Activated naive CD4-positive, alpha-beta T cell treated with Interleukin-2 at 50 U/mL for 16 hours (primary cell): ENCODE data around the gene OLFM1.

Experiments
- DNase-seq: peaks from one replicate; pipeline ENCODE4 v3.0.0-alpha.2; 2020

The OLFM1 gene

DNA sequence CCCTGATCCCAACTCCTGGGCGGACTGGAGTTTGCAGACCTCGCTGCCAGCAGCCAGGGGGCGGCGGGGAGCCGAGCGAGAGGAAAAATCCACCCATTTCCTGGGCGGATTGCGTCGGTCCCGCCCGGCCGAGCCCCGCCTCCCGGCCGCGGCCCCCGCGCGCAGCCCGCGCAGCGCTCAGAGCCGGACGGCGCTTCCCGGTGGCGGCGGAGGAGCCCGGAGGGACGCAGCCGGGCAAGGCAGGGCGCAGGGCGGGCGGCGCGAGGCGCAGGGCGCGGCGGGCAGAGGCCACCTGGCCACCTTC is at the start of gene OLFM1:
TSS of gene OLFM1 (plus strand) at position 180 of the 304 bp plus-strand sequence. CDS start 322 bp downstream, outside the sequence.
- DNase-seq = no peak

- DNase-seq = no peak
Observed at GRCh38 chr9:135038331-135038730, 49.1 kb upstream of the OLFM1 start.

GRCh38 chr9:135038826-135039225 is 48.6 kb upstream of the OLFM1 start:
- DNase-seq = no peak

- DNase-seq = no peak
Observed at GRCh38 chr9:135039266-135039870, 48.1 kb upstream of the OLFM1 start.

GRCh38 chr9:135039916-135040645 is 47.4 kb upstream of the OLFM1 start:
- no peak for DNase-seq

DNA sequence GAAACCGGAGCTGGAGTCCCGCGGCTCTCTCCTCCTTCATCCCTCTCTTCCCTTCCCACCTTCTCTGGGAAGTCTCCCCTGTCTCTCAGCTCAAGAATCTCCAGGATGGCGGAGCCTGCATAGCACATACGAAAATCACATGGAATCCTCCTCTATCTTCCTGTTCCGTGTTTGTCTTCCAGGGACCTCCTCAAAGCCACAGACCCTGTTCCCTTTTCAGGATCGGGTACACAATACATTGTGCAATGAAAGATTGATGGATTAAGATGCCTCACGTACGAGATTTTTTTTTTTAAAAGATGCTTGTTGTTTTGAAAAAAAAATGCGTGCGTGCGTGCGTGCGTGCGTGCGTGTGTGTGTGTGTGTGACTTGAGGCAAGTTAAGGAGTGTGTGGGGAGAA is 46.6 kb upstream of the OLFM1 start:
- no peak for DNase-seq

DNA sequence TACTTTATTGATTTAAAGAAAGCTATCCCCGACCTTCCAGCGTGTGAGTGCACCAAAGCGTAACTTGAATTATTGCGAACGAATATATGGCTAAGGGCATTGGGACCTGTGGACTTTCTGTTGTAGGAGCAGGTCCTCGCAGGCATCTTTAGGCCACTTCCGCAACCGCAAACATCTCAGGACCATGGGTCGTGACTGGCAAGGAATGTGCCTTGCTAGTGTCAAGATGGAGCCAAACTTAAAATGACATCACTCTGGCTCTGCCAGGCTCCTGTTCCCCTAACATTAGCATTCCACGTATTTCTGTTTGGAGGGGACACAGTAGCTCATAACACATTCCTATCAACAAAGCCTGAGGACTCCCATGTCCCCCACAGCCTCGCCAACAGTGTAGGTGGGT is 44.1 kb upstream of the OLFM1 start:
- no peak for DNase-seq

GRCh38 chr9:135045264-135045927 is 42.1 kb upstream of the OLFM1 start:
- DNase-seq = no peak

GRCh38 chr9:135045928-135046738 is 41.3 kb upstream of the OLFM1 start:
- DNase-seq = no peak

GRCh38 chr9:135046739-135047350 is 40.6 kb upstream of the OLFM1 start:
- no peak for DNase-seq

DNA sequence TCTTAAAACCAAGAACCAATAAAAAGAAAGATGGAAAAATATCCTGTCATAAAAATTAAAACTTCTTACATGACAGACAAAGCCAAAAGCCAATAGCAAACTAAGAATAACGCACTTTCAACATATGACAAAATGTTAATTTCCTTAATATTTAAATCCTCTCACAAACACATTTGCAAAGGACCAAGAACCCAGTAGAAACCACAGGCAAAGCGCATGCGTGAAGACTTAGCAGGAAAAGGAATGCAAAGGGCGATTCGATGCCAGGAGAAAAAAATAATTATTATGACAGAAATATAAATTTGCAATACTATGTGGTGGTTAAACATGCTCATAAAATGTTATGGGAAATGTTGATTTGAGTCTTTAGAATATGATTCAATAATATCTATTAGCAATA is 39.9 kb upstream of the OLFM1 start:
- no peak for DNase-seq

GRCh38 chr9:135048046-135048757 is 39.3 kb upstream of the OLFM1 start:
- DNase-seq = no peak

DNA sequence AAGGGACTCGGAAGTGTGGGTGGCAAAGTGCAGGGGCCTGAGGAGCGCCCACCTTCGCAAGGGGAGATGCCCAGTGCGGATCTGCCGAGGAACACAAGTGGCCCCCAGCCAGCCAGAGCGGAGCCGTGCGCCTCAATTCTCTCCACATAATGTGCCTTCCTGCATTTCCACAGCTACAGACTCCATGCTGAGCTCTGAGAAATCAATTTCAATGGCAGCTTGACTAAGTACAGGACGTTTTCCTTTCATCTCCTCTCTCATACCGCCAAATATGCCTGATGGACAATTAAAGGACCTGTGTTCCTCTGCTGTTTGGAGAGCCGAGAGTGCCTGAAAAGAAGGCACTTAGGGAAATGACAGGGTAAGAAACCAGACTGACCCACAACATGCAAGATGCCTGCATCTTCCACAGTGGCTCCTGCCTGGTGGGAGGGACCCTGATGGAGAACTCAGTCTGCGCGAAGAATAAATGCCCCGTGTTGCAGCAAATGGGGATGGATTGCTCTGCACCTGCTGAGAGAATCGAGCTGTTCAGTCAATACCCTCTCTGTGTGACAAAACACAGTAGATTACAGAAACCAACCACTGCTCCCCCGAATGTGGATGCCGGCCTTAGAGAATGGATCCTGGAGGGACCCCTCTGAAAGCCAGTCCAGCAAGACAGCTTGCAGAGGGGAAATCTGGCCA is 38.6 kb upstream of the OLFM1 start:
- no peak for DNase-seq

- DNase-seq = no peak
Observed at GRCh38 chr9:135049460-135049859, 38.0 kb upstream of the OLFM1 start.

DNA sequence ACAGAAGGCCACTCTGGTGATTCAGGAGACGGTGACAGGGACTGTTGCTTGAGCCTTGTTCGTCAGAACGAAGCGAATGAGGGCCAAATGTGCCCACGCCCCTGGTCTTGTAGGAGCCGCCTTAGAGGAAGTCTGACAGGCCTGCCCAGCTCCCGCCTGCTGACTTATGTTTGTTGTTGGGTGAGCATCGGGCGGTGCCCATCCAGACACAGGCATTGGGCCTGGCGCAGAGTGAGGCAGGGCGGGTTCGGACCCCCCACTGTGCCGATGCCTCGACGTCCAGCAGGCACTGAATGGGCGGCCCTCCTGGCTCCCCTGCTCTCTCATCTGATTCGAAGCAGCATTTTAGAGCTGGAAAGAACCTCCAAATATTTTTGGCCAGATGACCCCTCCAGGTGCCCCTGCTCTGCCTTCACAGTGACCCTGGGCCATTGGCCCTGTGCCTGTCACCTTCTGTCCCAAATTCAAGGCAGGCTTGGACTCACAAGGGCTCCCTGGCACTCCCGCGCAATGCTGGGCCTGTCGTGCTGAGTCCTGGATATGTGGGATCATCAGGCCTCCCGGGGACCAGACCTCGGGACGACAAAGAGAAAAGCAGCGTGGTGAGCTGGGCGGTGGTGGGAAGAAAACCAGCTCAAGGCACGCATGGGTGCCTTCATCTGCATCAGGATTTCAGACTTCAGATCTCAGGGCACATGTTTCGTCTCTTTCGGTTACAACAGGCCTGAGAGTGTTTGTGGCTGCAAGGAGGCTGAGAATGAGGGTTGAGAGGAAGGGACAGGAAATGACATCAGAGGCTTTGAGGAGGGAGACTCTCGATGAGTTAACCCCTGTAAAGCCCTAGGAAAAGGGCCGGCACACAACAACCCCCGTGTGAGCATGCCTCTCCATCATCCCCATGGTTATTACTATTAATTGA is 37.1 kb upstream of the OLFM1 start:
- no peak for DNase-seq

DNA sequence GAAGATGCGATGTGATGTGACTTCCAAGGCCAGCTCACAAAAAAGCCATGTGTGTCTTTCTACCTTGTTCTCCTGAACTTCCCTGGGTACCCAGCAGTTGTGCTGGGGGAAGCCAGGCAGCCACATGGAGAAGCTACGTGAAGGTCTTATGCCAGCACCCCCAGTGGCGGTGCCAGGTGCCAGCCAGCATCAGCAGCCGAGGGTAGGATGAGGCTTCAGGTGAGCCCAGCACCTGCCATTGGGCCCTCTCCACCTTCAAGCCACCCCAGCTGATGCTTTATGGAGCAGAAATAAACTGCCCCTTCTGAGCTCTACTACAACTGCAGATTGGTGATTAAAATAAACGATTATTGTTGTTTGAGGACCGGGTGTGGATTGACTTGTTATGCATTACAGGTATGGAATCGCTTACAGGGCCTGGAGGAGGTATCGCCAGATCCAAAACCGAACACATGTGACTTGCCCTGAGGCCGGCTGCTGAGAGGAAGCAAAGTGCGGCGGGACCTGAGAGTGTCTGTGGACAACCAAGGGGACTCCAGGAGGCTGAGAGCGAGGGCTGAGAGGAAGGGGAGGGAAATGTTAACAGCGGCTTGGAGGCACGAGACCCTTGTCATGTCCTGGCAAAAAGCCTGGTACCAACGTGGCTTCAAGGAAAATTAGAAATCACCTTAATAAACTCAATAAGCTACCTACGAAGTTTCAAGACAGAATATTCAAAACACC is 36.0 kb upstream of the OLFM1 start:
- no peak for DNase-seq

DNA sequence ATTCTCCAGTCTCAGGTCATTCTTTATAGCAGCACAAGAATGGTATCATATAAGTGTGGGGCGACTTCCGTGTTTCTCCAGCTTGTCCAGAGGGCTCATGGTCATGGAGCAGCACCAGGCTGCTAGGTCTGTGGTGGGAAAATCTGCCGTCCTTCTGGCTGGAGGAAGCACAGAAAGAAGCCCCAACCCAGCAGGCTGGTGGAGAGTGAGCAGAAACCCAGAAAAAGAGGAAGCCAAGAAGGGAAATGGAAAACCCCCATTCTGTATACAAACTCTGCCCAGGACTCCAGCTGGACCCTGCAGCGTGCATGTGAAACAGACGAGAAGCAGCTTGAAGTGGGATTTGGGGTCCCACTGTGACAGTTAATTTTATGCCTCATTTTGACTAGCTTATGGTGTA is 34.3 kb upstream of the OLFM1 start:
- DNase-seq = no peak

DNA sequence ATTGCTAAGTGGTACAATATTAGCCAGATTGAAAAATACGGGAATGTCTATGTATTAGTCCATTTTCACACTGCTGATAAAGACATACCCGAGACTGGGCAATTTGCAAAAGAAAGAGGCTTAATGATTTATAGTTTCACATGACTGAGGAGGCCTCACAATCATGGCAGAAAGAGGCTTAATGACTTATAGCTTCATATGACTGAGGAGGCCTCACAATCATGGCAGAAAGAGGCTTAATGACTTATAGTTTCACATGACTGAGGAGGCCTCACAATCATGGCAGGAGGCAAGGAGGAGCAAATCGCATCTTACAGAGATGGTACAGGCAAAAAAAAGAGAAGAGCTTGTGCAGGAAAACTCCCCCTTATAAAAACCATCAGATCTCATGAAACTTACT is 32.3 kb upstream of the OLFM1 start:
- no peak for DNase-seq

DNA sequence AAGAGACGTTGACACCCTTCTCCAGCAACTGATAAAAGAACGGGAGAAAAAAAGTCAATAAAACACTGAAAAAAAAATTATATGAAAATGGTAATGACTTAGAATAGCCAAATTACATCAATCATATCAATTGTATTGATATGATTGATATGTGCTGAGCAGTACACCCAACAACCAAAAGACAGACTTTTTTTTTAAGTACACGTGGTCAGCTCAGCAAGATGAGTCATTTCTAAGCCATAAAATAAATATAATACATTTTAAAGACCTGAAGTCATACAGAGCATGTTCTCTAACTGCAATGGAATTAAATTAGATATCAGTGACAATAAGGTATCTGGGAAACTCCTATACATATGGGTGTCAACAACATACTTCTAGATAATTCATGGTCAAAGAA is 30.9 kb upstream of the OLFM1 start:
- DNase-seq = no peak
